Measurements from ENCODE around the gene KLC1. TPM values are rescaled to one million over a fixed set of nuclear protein-coding genes. Genes with fewer than 3 reads are reported as not detected.

The KLC1 gene
- total RNA-seq, 2 donors from 2014 or later, result 78.1 to 112 TPM

- peak overlapping the region; percentile 98 for H3K4me3 ChIP-seq
- TF ChIP-seq, protein P1, sequence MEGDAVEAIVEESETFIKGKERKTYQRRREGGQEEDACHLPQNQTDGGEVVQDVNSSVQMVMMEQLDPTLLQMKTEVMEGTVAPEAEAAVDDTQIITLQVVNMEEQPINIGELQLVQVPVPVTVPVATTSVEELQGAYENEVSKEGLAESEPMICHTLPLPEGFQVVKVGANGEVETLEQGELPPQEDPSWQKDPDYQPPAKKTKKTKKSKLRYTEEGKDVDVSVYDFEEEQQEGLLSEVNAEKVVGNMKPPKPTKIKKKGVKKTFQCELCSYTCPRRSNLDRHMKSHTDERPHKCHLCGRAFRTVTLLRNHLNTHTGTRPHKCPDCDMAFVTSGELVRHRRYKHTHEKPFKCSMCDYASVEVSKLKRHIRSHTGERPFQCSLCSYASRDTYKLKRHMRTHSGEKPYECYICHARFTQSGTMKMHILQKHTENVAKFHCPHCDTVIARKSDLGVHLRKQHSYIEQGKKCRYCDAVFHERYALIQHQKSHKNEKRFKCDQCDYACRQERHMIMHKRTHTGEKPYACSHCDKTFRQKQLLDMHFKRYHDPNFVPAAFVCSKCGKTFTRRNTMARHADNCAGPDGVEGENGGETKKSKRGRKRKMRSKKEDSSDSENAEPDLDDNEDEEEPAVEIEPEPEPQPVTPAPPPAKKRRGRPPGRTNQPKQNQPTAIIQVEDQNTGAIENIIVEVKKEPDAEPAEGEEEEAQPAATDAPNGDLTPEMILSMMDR (IDR thresholded peaks at IDR 0.05), result no peak
- no peaks in the 10 kb centered on the region for H3K27me3 ChIP-seq
- DNase-seq, result no peak
- no peaks in the 10 kb centered on the region for H3K36me3 ChIP-seq
- H3K9ac ChIP-seq (ENCODE audit: low read depth in 2 of 2, low read length in 2 of 2), result peak overlapping the region; percentile 46 to 97
- H3K27ac ChIP-seq, result no peak overlapping the region
- peaks cover 4% of the 10 kb centered on the region for H3K4me1 ChIP-seq
- intact Hi-C loops (cut with DNase I), result loop anchor here (5.0 kb wide), 1 partner anchor 63 kb away; no protein-coding TSS in a partner anchor
- H3K9me3 ChIP-seq, result no peaks in the 10 kb centered on the region
These were observed 1.5 kb downstream of the KLC1 start for GRCh38 chr14:103630364-103631108.

DNA sequence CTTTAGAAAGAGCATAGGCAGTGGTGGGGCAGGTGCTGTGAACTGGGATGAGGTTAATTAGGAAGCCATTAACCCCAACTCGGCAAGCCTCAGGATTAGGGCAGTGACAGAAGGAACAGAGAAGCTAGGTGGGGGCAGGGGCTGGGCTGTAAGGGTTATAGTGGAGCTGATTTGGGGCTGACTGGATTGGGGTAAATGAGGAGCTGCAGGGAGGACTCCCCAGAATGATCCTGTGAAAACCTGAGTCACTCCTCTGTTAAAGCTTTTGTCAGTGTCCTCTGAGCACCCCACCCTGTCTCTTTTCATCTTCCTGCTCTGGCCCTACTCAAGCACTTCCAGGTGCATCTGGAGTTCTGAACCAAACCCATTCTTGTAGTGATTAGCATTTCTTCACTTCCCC lies 4.4 kb downstream of the KLC1 start:
- H3K9me3 ChIP-seq, result no peaks in the 10 kb centered on the region
- H3K4me1 ChIP-seq, result peaks cover 4% of the 10 kb centered on the region
- intact Hi-C loops (cut with DNase I), result loop anchor here (5.0 kb wide), 1 partner anchor 66 kb away; no protein-coding TSS in a partner anchor
- H3K36me3 ChIP-seq, result no peaks in the 10 kb centered on the region
- H3K27ac ChIP-seq, result no peak overlapping the region
- TF ChIP-seq, protein P1 (IDR thresholded peaks at IDR 0.05), result no peak
- no peak overlapping the region for H3K4me3 ChIP-seq
- H3K27me3 ChIP-seq, result no peaks in the 10 kb centered on the region
- DNase-seq, result no peak
- no peak overlapping the region for H3K9ac ChIP-seq (ENCODE audit: low read depth in 2 of 2, low read length in 2 of 2)

DNA sequence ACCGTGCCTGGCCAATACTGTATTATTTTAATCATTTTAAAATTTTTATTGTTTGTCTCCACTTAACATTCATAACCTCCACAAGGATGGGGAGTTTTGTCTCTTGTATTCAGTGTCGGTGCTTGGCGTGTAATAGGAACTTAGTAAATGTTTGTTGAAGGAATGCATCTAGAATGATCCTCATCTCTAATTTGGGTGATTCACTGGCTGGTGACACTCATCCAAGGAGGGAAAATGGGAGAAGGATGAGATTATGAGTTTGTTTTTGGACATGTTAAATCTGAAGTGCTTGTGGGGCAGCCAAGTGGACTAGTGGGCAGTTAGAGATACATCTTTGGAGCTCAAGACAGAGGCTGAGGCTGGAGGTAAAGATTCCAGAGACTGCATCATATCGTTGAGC lies 5.1 kb downstream of the KLC1 start:
- no peaks in the 10 kb centered on the region for H3K9me3 ChIP-seq
- no peak overlapping the region for H3K27ac ChIP-seq
- intact Hi-C loops (cut with DNase I), result loop anchor here (5.0 kb wide), 1 partner anchor 67 kb away; no protein-coding TSS in a partner anchor
- TF ChIP-seq, protein P1 (IDR thresholded peaks at IDR 0.05), result no peak
- H3K4me3 ChIP-seq, result no peak overlapping the region
- no peak for DNase-seq
- peaks cover 4% of the 10 kb centered on the region for H3K4me1 ChIP-seq
- no peaks in the 10 kb centered on the region for H3K36me3 ChIP-seq
- no peaks in the 10 kb centered on the region for H3K27me3 ChIP-seq
- H3K9ac ChIP-seq (ENCODE audit: low read depth in 2 of 2, low read length in 2 of 2), result no peak overlapping the region

- no peaks in the 10 kb centered on the region for H3K27me3 ChIP-seq
- TF ChIP-seq, protein P1 (IDR thresholded peaks at IDR 0.05), result no peak
- no peak overlapping the region for H3K9ac ChIP-seq (ENCODE audit: low read depth in 2 of 2, low read length in 2 of 2)
- no peaks in the 10 kb centered on the region for H3K4me1 ChIP-seq
- intact Hi-C loops (cut with DNase I), result loop anchor here (5.0 kb wide), 1 partner anchor 39 kb away; no protein-coding TSS in a partner anchor
- no peak for DNase-seq
- H3K4me3 ChIP-seq, result no peak overlapping the region
- H3K36me3 ChIP-seq, result no peaks in the 10 kb centered on the region
- no peak overlapping the region for H3K27ac ChIP-seq
- H3K9me3 ChIP-seq, result no peaks in the 10 kb centered on the region
These were observed 9.6 kb downstream of the KLC1 start for GRCh38 chr14:103638594-103638993.

GRCh38 chr14:103641161-103641560 lies 12.2 kb downstream of the KLC1 start:
- Histone ChIP-seq H3K4me1 (no peaks in the 10 kb centered on the region), H3K9me3 (no peaks in the 10 kb centered on the region), H3K27me3 (no peaks in the 10 kb centered on the region), H3K9ac (ENCODE audit: low read depth in 2 of 2, low read length in 2 of 2) (no peak overlapping the region), H3K27ac (no peak overlapping the region), H3K36me3 (no peaks in the 10 kb centered on the region), H3K4me3 (no peak overlapping the region)
- intact Hi-C loops (cut with DNase I), result no loop called here
- DNase-seq, result no peak
- TF ChIP-seq, protein P1 (IDR thresholded peaks at IDR 0.05), result no peak

Data from colonic mucosa (tissue), 4 donors.